Breast epithelium (tissue), 4 donors: ENCODE results near the gene SGO1. TPM values are rescaled to one million over a fixed set of nuclear protein-coding genes. Genes with fewer than 3 reads are reported as not detected.

ENCODE experiments used
- DNase-seq, 2 donors: peaks; one replicate each; pipeline ENCODE4 v3.0.0-alpha.2; 2019; ENCODE audit warnings: low spot score in 2 of 2
- H3K27ac ChIP-seq, 2 donors: fragments of 200-600 bp; sonication (generic) in 1 of 2; one replicate each; pipeline ENCODE4 v1.5.1; 2016 to 2019; ENCODE audit warnings: mild to moderate bottlenecking in 1 of 2
- H3K27me3 ChIP-seq, 2 donors: fragments of 200-600 bp; sonication (generic) in 1 of 2; one replicate each; pipeline versions ENCODE4 v1.5.1 to v1.6.0; 2017 to 2019; ENCODE audit warnings: control low read depth in 1 of 2, mild to moderate bottlenecking in 1 of 2
- H3K36me3 ChIP-seq: fragments of 200-600 bp; one replicate; pipeline ENCODE4 v1.5.1; 2019
- H3K4me1 ChIP-seq, 2 donors: fragments of 200-600 bp; sonication (generic); one replicate each; pipeline ENCODE4 v1.5.1; 2016 to 2019; ENCODE audit warnings: control low read depth in 1 of 2
- H3K4me3 ChIP-seq, 3 donors: fragments of 200-600 bp; sonication (generic); 1 replicate in 2 of 3; 2 replicates in 1 of 3; pipeline ENCODE4 v1.5.1; 2016 to 2019; ENCODE audit warnings: mild to moderate bottlenecking in 3 of 3, moderate library complexity in 2 of 3
- H3K9me3 ChIP-seq, 2 donors: fragments of 200-600 bp; sonication (generic) in 1 of 2; one replicate each; pipeline ENCODE4 v1.5.1; 2016 to 2019; ENCODE audit warnings: control low read depth in 1 of 2
- POLR2A ChIP-seq: fragments of 450-650 bp; IDR thresholded peaks from one replicate; pipeline ENCODE4 v1.6.1; 2016; ENCODE audit warnings: antibody characterized with exemption, mild to moderate bottlenecking, moderate library complexity
- POLR2AphosphoS5 ChIP-seq, 3 donors: sonication (generic); formaldehyde crosslinking; IDR thresholded peaks; one replicate each; pipeline ENCODE4 v1.6.1; 2017; ENCODE audit warnings: antibody characterized with exemption in 3 of 3
- intact Hi-C: fragments of 100-400 bp; cut with DNase I; formaldehyde crosslinking; loops from one replicate; pipeline ENCODE4 v1.15.1; 2023; ENCODE audit warnings: low total_unique reads
- total RNA-seq, 3 donors: library from RNA; depleted of rRNA; stranded (reverse); fragments of >200 nt; gene quantifications; one replicate each; pipeline ENCODE4 v1.1.0, GENCODE V29; 2016
- TF ChIP-seq, protein P1 (sequence below), 3 donors: fragments of 450-650 bp; IDR thresholded peaks; one replicate each; pipeline ENCODE4 v1.5.1; 2016 to 2017; ENCODE audit warnings: antibody characterized with exemption in 3 of 3, mild to moderate bottlenecking in 3 of 3, moderate library complexity in 3 of 3

SGO1 gene
- total RNA-seq, 3 donors from 2014 or later: 0.80 to 1.5 TPM; not detected in 1

DNA sequence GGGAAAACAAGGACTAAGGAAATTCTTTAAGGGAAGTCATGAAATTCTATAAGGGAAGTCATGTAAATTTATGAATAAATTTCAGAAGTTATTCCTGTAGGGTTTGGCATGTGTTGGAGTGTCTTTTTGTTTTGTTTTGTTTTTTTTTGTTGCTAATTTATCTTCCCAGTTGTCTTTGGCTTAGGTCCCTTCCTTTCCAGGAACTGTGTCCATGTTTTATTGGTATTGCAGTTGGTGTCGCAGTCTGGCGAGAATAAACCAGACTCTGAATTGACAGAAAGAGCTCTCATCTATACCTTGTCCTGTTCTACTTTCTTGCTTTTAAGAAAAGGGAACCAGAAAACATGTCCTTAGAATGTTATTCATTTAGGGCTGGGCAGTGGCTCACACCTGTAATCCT, 57.6 kb downstream of the SGO1 start:
- Histone ChIP-seq H3K27me3 (no peaks in the 10 kb centered on the region), H3K4me3 (no peak overlapping the region), H3K36me3 (no peaks in the 10 kb centered on the region), H3K4me1 (no peaks in the 10 kb centered on the region), H3K9me3 (no peaks in the 10 kb centered on the region), H3K27ac (no peak overlapping the region)
- TF ChIP-seq, protein P1, sequence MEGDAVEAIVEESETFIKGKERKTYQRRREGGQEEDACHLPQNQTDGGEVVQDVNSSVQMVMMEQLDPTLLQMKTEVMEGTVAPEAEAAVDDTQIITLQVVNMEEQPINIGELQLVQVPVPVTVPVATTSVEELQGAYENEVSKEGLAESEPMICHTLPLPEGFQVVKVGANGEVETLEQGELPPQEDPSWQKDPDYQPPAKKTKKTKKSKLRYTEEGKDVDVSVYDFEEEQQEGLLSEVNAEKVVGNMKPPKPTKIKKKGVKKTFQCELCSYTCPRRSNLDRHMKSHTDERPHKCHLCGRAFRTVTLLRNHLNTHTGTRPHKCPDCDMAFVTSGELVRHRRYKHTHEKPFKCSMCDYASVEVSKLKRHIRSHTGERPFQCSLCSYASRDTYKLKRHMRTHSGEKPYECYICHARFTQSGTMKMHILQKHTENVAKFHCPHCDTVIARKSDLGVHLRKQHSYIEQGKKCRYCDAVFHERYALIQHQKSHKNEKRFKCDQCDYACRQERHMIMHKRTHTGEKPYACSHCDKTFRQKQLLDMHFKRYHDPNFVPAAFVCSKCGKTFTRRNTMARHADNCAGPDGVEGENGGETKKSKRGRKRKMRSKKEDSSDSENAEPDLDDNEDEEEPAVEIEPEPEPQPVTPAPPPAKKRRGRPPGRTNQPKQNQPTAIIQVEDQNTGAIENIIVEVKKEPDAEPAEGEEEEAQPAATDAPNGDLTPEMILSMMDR (IDR thresholded peaks at IDR 0.05): no peak
- TF ChIP-seq POLR2AphosphoS5 (IDR thresholded peaks at IDR 0.05) (no peak), POLR2A (no peak)
- DNase-seq: no peak
- intact Hi-C loops: loop anchor here (5.0 kb wide), 1 partner anchor 409 kb away; no protein-coding TSS in a partner anchor

DNA sequence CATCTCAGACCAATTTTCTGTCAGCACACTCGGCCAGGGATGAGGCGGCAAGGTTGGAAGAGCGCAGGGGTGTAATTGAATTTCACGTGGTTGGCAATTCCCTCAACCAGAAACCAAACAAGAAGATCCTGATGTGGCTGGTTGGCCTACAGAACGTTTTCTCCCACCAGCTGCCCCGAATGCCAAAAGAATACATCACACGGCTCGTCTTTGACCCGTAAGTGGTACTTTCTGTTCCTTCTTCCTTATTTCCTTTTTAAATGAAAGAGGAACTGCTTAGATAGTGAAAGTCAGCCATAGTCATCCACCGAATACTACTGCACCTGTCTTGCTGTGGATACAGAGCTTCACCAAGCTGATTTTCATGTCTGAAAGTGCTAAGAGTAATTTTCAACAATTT, 60.1 kb downstream of the SGO1 start:
- no peaks in the 10 kb centered on the region for H3K4me1 ChIP-seq
- H3K27me3 ChIP-seq: no peaks in the 10 kb centered on the region
- TF ChIP-seq, protein P1 (IDR thresholded peaks at IDR 0.05): no peak
- TF ChIP-seq POLR2AphosphoS5 (IDR thresholded peaks at IDR 0.05): no peak
- no peak for TF ChIP-seq POLR2A
- peak overlapping the region in 1 of 2 donors; percentile 29 for H3K27ac ChIP-seq
- H3K4me3 ChIP-seq: peak overlapping the region in 1 of 3 donors; percentile 31
- peaks cover 5% of the 10 kb centered on the region for H3K36me3 ChIP-seq
- DNase-seq: no peak
- intact Hi-C loops: loop anchor here (5.0 kb wide), 1 partner anchor 411 kb away; no protein-coding TSS in a partner anchor
- no peaks in the 10 kb centered on the region for H3K9me3 ChIP-seq

DNA sequence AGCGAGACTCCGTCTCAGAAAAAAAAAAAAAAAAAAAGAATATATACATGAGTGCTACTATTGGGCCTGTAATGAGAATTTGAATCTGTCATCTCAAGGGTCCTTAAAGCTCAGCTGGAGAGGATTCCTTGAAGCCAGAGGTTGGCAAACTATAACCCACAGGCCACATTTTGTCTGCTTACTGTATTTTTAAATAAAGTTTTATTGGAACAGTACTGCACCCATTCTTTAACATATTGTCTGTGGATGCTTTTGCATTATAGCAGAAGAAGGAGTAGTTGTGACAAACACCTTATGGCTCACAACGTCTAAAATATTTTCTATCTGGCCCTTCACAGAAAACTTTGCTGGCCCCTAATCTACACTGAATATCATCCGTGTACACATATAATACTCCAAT, 60.7 kb downstream of the SGO1 start:
- Histone ChIP-seq H3K9me3 (no peaks in the 10 kb centered on the region), H3K36me3 (peaks cover 5% of the 10 kb centered on the region), H3K27ac (no peak overlapping the region), H3K4me1 (no peaks in the 10 kb centered on the region), H3K4me3 (no peak overlapping the region), H3K27me3 (no peaks in the 10 kb centered on the region)
- TF ChIP-seq POLR2AphosphoS5 (IDR thresholded peaks at IDR 0.05) (no peak), POLR2A (no peak)
- TF ChIP-seq, protein P1 (IDR thresholded peaks at IDR 0.05): no peak
- intact Hi-C loops: loop anchor here (5.0 kb wide), 1 partner anchor 412 kb away; no protein-coding TSS in a partner anchor
- no peak for DNase-seq

DNA sequence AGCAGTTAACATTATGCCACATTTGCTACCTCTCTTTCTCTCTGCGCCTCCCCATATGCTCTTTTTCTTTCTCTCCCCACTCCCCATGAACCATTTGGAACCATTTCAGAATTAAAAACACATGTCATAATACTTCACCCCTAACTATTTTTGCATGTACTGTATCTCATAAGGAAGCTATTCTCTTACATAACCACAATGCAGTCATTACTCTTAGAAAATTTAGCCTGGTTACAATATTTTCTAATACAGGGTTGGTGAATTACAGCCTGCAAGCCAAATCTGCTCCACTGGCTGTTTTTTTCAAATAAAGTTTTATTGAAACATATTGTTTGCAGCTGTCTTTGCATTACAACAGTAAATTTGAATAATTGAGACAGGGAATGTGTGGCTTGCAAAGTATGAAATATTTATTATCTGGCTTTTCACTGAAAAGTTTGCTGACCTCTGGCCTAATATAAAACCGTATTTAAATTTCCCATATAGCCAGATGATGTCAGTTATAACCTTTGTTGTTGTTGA, 62.8 kb downstream of the SGO1 start:
- TF ChIP-seq, protein P1 (IDR thresholded peaks at IDR 0.05): no peak
- TF ChIP-seq POLR2A (no peak), POLR2AphosphoS5 (IDR thresholded peaks at IDR 0.05) (no peak)
- Histone ChIP-seq H3K27ac (no peak overlapping the region), H3K4me1 (no peaks in the 10 kb centered on the region), H3K4me3 (no peak overlapping the region), H3K36me3 (peaks cover 5% of the 10 kb centered on the region), H3K9me3 (no peaks in the 10 kb centered on the region), H3K27me3 (no peaks in the 10 kb centered on the region)
- intact Hi-C loops: no loop called here
- DNase-seq: no peak

DNA sequence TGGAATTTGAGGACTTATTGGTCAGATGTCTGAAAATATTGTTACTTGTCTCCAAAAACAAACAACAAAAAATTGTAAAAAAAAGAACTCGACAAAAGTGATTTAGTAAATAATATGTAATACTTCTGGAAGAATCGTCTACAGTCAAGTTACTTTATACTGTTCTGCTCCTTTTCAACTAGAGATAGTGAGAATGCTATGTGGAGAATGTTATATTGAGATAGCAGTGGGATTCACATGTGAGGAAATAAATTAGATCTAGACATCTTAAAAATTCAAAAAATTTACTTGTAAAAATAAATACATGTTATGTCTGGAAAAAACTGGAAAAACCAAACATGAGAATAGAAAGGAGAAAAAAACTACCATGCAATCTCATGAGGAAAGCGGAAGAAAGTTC, 64.9 kb downstream of the SGO1 start:
- TF ChIP-seq, protein P1 (IDR thresholded peaks at IDR 0.05): no peak
- TF ChIP-seq POLR2AphosphoS5 (IDR thresholded peaks at IDR 0.05) (no peak), POLR2A (no peak)
- Histone ChIP-seq H3K4me1 (no peaks in the 10 kb centered on the region), H3K9me3 (no peaks in the 10 kb centered on the region), H3K27me3 (no peaks in the 10 kb centered on the region), H3K36me3 (peaks cover 5% of the 10 kb centered on the region), H3K27ac (no peak overlapping the region), H3K4me3 (no peak overlapping the region)
- intact Hi-C loops: no loop called here
- DNase-seq: no peak

Other genes with a start within 250 kb of the SGO1 start
- 10 to 100 TPM; 72.8 to 97.2 (median 82.9) TPM for gene RAB5A, start 239.1 kb downstream of the SGO1 start, total RNA-seq
- not detected for gene PP2D1, start 173.9 kb downstream of the SGO1 start, total RNA-seq
- 10 to 100 TPM; 22.6 to 34.7 (median 34.0) TPM for gene KAT2B, start 145.8 kb downstream of the SGO1 start, total RNA-seq